ENCODE data around the gene GNB1. TPM values are rescaled to one million over a fixed set of nuclear protein-coding genes. Genes with fewer than 3 reads are reported as not detected.
"Not testable (repeated sequence)": the region's sequence is repeated elsewhere in the genome, so short reads cannot be mapped to it uniquely, and the experiment has no call there.

GNB1 gene
- total RNA-seq, 4 donors from 2014 or later, result 150 to 191 (median 159) TPM

GRCh38 chr1:1748686-1749321 is 142.1 kb downstream of the GNB1 start:
- Histone ChIP-seq H3K4me3 (no peak overlapping the region), H3K27ac (no peak overlapping the region), H3K9me3 (no peaks in the 10 kb centered on the region), H3K27me3 (no peaks in the 10 kb centered on the region), H3K36me3 (peaks cover 3 to 18% (median 3%) of the 10 kb centered on the region in 3 donors), H3K4me1 (no peaks in the 10 kb centered on the region)
- TF ChIP-seq POLR2A (IDR thresholded peaks at IDR 0.05), result no peak
- no peak for TF ChIP-seq CTCF (IDR thresholded peaks at IDR 0.05)
- TF ChIP-seq EP300 (IDR thresholded peaks at IDR 0.05), result no peak
- WGBS, 2 donors, result 58 to 63% methylated on average over 14 to 17 of the region's 18 CpGs
- no peak for DNase-seq (ENCODE audit: low spot score in 2 of 2)

- TF ChIP-seq CTCF (IDR thresholded peaks at IDR 0.05), result peak in 2 of 5 experiments; percentile 2 to 18
- H3K36me3 ChIP-seq; DNase-seq (ENCODE audit: low spot score in 2 of 2); H3K9me3 ChIP-seq; H3K4me1 ChIP-seq; H3K27me3 ChIP-seq: not testable (repeated sequence)
- Histone ChIP-seq H3K4me3 (peak overlapping the region in 3 of 4 donors; percentile 50 to 55 (median 53)), H3K27ac (peak overlapping the region in 3 of 4 donors; percentile 88 to 95 (median 91))
- no CpG with 5 or more reads among the region's 35 CpGs for WGBS, 2 donors
Observed at GRCh38 chr1:1746566-1746909, 144.3 kb downstream of the GNB1 start.

- peak in 1 of 2 donors; percentile 69 for DNase-seq (ENCODE audit: low spot score in 2 of 2)
- 2% methylated on average over 40 of the region's 101 CpGs; no CpG with 5 or more reads in 1 of the 2 donors for WGBS, 2 donors
- not testable (repeated sequence) for H3K27me3 ChIP-seq, H3K36me3 ChIP-seq, H3K9me3 ChIP-seq, H3K4me1 ChIP-seq
- Histone ChIP-seq H3K27ac (peak overlapping the region in 3 of 4 donors; percentile 88 to 95 (median 91)), H3K4me3 (peak overlapping the region in 3 of 4 donors; percentile 50 to 55 (median 53))
- peak in 3 of 5 experiments; percentile 9 to 92 (median 90) for TF ChIP-seq CTCF (IDR thresholded peaks at IDR 0.05)
- TF ChIP-seq EP300 (IDR thresholded peaks at IDR 0.05), result peak; percentile 25 to 92
Observed at GRCh38 chr1:1745651-1746565, 145.0 kb downstream of the GNB1 start.

GRCh38 chr1:1742529-1742928 is 148.4 kb downstream of the GNB1 start:
- H3K36me3 ChIP-seq, result peaks cover 0 to 19% (median 0%) of the 10 kb centered on the region in 3 donors
- not testable (repeated sequence) for DNase-seq (ENCODE audit: low spot score in 2 of 2); H3K9me3 ChIP-seq; H3K27me3 ChIP-seq; H3K27ac ChIP-seq; H3K4me3 ChIP-seq; H3K4me1 ChIP-seq
- WGBS, 2 donors, result 87 to 88% methylated on average over 11 of the region's 11 CpGs

GRCh38 chr1:1741013-1741412 is 149.9 kb downstream of the GNB1 start:
- H3K27me3 ChIP-seq; H3K27ac ChIP-seq; H3K4me3 ChIP-seq; H3K9me3 ChIP-seq; DNase-seq (ENCODE audit: low spot score in 2 of 2); H3K4me1 ChIP-seq: not testable (repeated sequence)
- 69 to 72% methylated on average over 12 of the region's 12 CpGs for WGBS, 2 donors
- peaks cover 0 to 28% (median 0%) of the 10 kb centered on the region in 3 donors for H3K36me3 ChIP-seq

GRCh38 chr1:1738799-1739337 is 152.0 kb downstream of the GNB1 start:
- H3K27me3 ChIP-seq; DNase-seq (ENCODE audit: low spot score in 2 of 2); H3K4me1 ChIP-seq; H3K9me3 ChIP-seq; H3K4me3 ChIP-seq; H3K27ac ChIP-seq: not testable (repeated sequence)
- WGBS, 2 donors, result 87 to 93% methylated on average over 3 of the region's 22 CpGs
- H3K36me3 ChIP-seq, result peaks cover 0 to 39% (median 0%) of the 10 kb centered on the region in 3 donors

- 87 to 88% methylated on average over 21 to 27 of the region's 44 CpGs for WGBS, 2 donors
- not testable (repeated sequence) for H3K27me3 ChIP-seq; H3K9me3 ChIP-seq; H3K4me1 ChIP-seq; DNase-seq (ENCODE audit: low spot score in 2 of 2); H3K4me3 ChIP-seq; H3K27ac ChIP-seq
- peaks cover 0 to 48% (median 3%) of the 10 kb centered on the region in 3 donors for H3K36me3 ChIP-seq
Observed at GRCh38 chr1:1737675-1738590, 153.0 kb downstream of the GNB1 start.

All from tibial nerve (tissue), 4 donors.